Measurements from ENCODE around the gene BORCS5.

GRCh38 chr12:12406762-12407161 lies 49.9 kb downstream of the BORCS5 start:
- TF ChIP-seq TAF1 (IDR thresholded peaks at IDR 0.05; ENCODE audit: low read depth) (no peak), RAD21 (IDR thresholded peaks at IDR 0.05; ENCODE audit: low read depth) (no peak), TCF12 (IDR thresholded peaks at IDR 0.05; ENCODE audit: low read depth) (no peak), USF1 (IDR thresholded peaks at IDR 0.05) (no peak), MAX (IDR thresholded peaks at IDR 0.05) (no peak), CEBPB (IDR thresholded peaks at IDR 0.05) (no peak), EGR1 (IDR thresholded peaks at IDR 0.05) (no peak), REST (IDR thresholded peaks at IDR 0.05; ENCODE audit: low read depth) (no peak)
